ENCODE results near the gene DHX58. TPM values are rescaled to one million over a fixed set of nuclear protein-coding genes. Genes with fewer than 3 reads are reported as not detected.

The DHX58 gene
- total RNA-seq, 1 donor from 2014 or later = 2.3 TPM

- no peak for DNase-seq (ENCODE audit: extremely low spot score, unreplicated experiment)
- H3K27me3 Mint-ChIP-seq (ENCODE audit: unreplicated experiment) = peaks cover 16% of the 10 kb centered on the region
- no peak overlapping the region for H3K4me3 Mint-ChIP-seq (ENCODE audit: unreplicated experiment)
- TF ChIP-seq, protein P1, sequence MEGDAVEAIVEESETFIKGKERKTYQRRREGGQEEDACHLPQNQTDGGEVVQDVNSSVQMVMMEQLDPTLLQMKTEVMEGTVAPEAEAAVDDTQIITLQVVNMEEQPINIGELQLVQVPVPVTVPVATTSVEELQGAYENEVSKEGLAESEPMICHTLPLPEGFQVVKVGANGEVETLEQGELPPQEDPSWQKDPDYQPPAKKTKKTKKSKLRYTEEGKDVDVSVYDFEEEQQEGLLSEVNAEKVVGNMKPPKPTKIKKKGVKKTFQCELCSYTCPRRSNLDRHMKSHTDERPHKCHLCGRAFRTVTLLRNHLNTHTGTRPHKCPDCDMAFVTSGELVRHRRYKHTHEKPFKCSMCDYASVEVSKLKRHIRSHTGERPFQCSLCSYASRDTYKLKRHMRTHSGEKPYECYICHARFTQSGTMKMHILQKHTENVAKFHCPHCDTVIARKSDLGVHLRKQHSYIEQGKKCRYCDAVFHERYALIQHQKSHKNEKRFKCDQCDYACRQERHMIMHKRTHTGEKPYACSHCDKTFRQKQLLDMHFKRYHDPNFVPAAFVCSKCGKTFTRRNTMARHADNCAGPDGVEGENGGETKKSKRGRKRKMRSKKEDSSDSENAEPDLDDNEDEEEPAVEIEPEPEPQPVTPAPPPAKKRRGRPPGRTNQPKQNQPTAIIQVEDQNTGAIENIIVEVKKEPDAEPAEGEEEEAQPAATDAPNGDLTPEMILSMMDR (IDR thresholded peaks at IDR 0.05) = no peak
- no peaks in the 10 kb centered on the region for H3K36me3 Mint-ChIP-seq (ENCODE audit: unreplicated experiment)
- no peak overlapping the region for H3K27ac Mint-ChIP-seq (ENCODE audit: unreplicated experiment)
- no peaks in the 10 kb centered on the region for H3K9me3 Mint-ChIP-seq (ENCODE audit: unreplicated experiment)
- H3K4me1 Mint-ChIP-seq (ENCODE audit: unreplicated experiment) = peaks cover 8% of the 10 kb centered on the region
These were observed 23.8 kb downstream of the DHX58 start for GRCh38 chr17:42088736-42089135.

- Mint-ChIP-seq H3K27me3 (ENCODE audit: unreplicated experiment) (peaks cover 16% of the 10 kb centered on the region), H3K4me1 (ENCODE audit: unreplicated experiment) (peaks cover 8% of the 10 kb centered on the region), H3K27ac (ENCODE audit: unreplicated experiment) (no peak overlapping the region), H3K36me3 (ENCODE audit: unreplicated experiment) (no peaks in the 10 kb centered on the region), H3K4me3 (ENCODE audit: unreplicated experiment) (no peak overlapping the region), H3K9me3 (ENCODE audit: unreplicated experiment) (no peaks in the 10 kb centered on the region)
- TF ChIP-seq, protein P1 (IDR thresholded peaks at IDR 0.05) = no peak
- no peak for DNase-seq (ENCODE audit: extremely low spot score, unreplicated experiment)
These were observed 24.5 kb downstream of the DHX58 start for GRCh38 chr17:42087736-42088705.

- peaks cover 16% of the 10 kb centered on the region for H3K27me3 Mint-ChIP-seq (ENCODE audit: unreplicated experiment)
- TF ChIP-seq, protein P1 (IDR thresholded peaks at IDR 0.05) = no peak
- H3K4me3 Mint-ChIP-seq (ENCODE audit: unreplicated experiment) = no peak overlapping the region
- no peak for DNase-seq (ENCODE audit: extremely low spot score, unreplicated experiment)
- H3K27ac Mint-ChIP-seq (ENCODE audit: unreplicated experiment) = no peak overlapping the region
- H3K36me3 Mint-ChIP-seq (ENCODE audit: unreplicated experiment) = no peaks in the 10 kb centered on the region
- H3K9me3 Mint-ChIP-seq (ENCODE audit: unreplicated experiment) = no peaks in the 10 kb centered on the region
- H3K4me1 Mint-ChIP-seq (ENCODE audit: unreplicated experiment) = no peaks in the 10 kb centered on the region
These were observed 25.3 kb downstream of the DHX58 start for GRCh38 chr17:42087042-42087701.

DNA sequence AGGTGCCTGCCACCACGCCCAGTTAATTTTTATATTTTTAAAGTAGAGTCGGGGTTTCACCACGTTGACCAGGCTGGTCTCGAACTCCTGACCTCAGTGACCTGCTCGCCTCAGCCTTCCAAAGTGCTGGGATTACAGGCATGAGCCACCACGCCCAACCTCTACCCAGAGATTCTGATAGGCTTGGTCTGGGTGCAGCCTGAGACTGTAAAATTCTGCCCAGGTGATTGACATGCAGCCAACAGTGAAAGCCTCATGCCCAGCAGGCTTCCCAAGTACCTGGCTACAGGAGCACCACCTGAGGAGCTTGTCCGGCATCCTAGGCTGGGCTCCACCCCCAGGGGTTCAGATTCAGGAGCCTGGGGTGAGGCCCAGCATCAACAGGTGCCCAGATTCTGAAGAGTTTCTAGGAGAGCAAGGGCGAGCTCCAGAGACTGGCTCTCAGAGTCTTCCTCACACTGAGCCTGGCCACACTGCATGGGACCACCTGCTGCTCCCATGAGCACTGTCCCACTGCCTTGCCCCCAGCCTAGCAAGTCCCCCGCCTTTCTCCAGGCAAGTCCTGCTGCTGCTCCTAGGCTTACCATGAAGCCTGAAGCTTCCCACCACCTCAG lies 30.9 kb downstream of the DHX58 start:
- Mint-ChIP-seq H3K27me3 (ENCODE audit: unreplicated experiment) (peaks cover 8% of the 10 kb centered on the region), H3K9me3 (ENCODE audit: unreplicated experiment) (no peaks in the 10 kb centered on the region), H3K4me3 (ENCODE audit: unreplicated experiment) (no peak overlapping the region), H3K4me1 (ENCODE audit: unreplicated experiment) (no peaks in the 10 kb centered on the region), H3K27ac (ENCODE audit: unreplicated experiment) (no peak overlapping the region), H3K36me3 (ENCODE audit: unreplicated experiment) (no peaks in the 10 kb centered on the region)
- no peak for DNase-seq (ENCODE audit: extremely low spot score, unreplicated experiment)
- TF ChIP-seq, protein P1 (IDR thresholded peaks at IDR 0.05) = no peak

All from osteocyte (in vitro differentiated cells).